ENCODE data around the gene RPL36A. TPM values are rescaled to one million over a fixed set of nuclear protein-coding genes. Genes with fewer than 3 reads are reported as not detected.

RPL36A gene
- total and polyA plus RNA-seq, 2 of the 13 experiments (the other 11 are each of a cell fraction or from before 2014, with no cell fraction given) = 1,152 to 1,716 TPM

GRCh38 chrX:101407167-101407747, 16.4 kb downstream of the RPL36A start (continued):
- TF ChIP-seq ZNF407 (CRISPR knock-in tag; IDR thresholded peaks at IDR 0.05; ENCODE audit: not compliant biosample characterization) (no peak), ETS1 (CRISPR knock-in tag; IDR thresholded peaks at IDR 0.05) (no peak), NR2C2 (CRISPR knock-in tag; IDR thresholded peaks at IDR 0.05; ENCODE audit: borderline replicate concordance) (no peak), MXD4 (CRISPR knock-in tag; IDR thresholded peaks at IDR 0.05) (no peak), PAF1 (CRISPR knock-in tag; IDR thresholded peaks at IDR 0.05) (no peak), MATR3 (CRISPR knock-in tag; IDR thresholded peaks at IDR 0.05) (no peak)
